PC-9 (cell line): ENCODE measurements around the gene PCDH12. TPM values are rescaled to one million over a fixed set of nuclear protein-coding genes. Genes with fewer than 3 reads are reported as not detected.

Experiments
- BruUV-seq: library from RNA; stranded (reverse); fragments of 400-500 nt; replicated peaks from 2 replicates; lab custom pipeline; 2021; lab: Mats Ljungman, UMichigan
- CTCF ChIA-PET: fragments of 300-600 bp; sonication (Branson Sonifier 250); formaldehyde crosslinking; loops from one replicate; lab custom pipeline; 2022; ENCODE audit warnings: antibody characterized with exemption; lab: Charles Lee
- POLR2A ChIA-PET: fragments of 300-600 bp; sonication (Branson Sonifier 250); formaldehyde crosslinking; loops from one replicate; lab custom pipeline; 2022; ENCODE audit warnings: antibody characterized with exemption; ENCODE audit not compliant: unreplicated experiment; lab: Charles Lee
- DNase-seq, 2 experiments: peaks; one replicate each; pipeline versions ENCODE4 v3.0.0 to v3.0.0-alpha.2; 2015 to 2022; ENCODE audit warnings: mixed read lengths in 1 of 2
- H2AFZ ChIP-seq: fragments of 200-600 bp; sonication (generic); 2 replicates; pipeline ENCODE4 v1.8.1; 2017; ENCODE audit warnings: antibody characterized with exemption
- H3F3A ChIP-seq: fragments of 200-600 bp; sonication (generic); 2 replicates; pipeline ENCODE4 v1.8.1; 2017; ENCODE audit warnings: antibody characterized with exemption, mild to moderate bottlenecking, low read depth; ENCODE audit not compliant: insufficient read depth
- H3K27ac ChIP-seq: fragments of 200-600 bp; sonication (generic); 2 replicates; pipeline ENCODE4 v1.6.1; 2016; ENCODE audit warnings: mixed run types
- H3K27me3 ChIP-seq: fragments of 200-600 bp; sonication (generic); 2 replicates; pipeline ENCODE4 v1.6.1; 2016; ENCODE audit warnings: low read depth, mixed run types; ENCODE audit not compliant: insufficient read depth
- H3K36me3 ChIP-seq: fragments of 200-600 bp; sonication (generic); 2 replicates; pipeline ENCODE4 v1.6.1; 2016; ENCODE audit warnings: low read depth, mixed run types
- H3K4me1 ChIP-seq: fragments of 200-600 bp; sonication (generic); replicated peaks from 2 replicates; pipeline ENCODE4 v1.6.1; 2016; ENCODE audit warnings: mixed run types; ENCODE audit not compliant: insufficient read depth
- H3K4me2 ChIP-seq: fragments of 200-600 bp; sonication (generic); 2 replicates; pipeline ENCODE4 v1.6.1; 2017; ENCODE audit warnings: mixed run types
- H3K4me3 ChIP-seq: fragments of 200-600 bp; sonication (generic); 2 replicates; pipeline ENCODE4 v1.6.1; 2016; ENCODE audit warnings: mixed run types
- H3K79me2 ChIP-seq: fragments of 200-600 bp; sonication (generic); 2 replicates; pipeline ENCODE4 v1.6.1; 2017; ENCODE audit warnings: low read depth, mixed run types
- H3K9me2 ChIP-seq: fragments of 200-600 bp; sonication (generic); 2 replicates; pipeline ENCODE4 v1.8.1; 2017; ENCODE audit warnings: mild to moderate bottlenecking; ENCODE audit not compliant: insufficient read depth
- H3K9me3 ChIP-seq: fragments of 200-600 bp; sonication (generic); 2 replicates; pipeline ENCODE4 v1.8.1; 2016; ENCODE audit warnings: low read depth; ENCODE audit not compliant: insufficient read depth
- H4K20me1 ChIP-seq: fragments of 200-600 bp; sonication (generic); 2 replicates; pipeline ENCODE4 v1.8.1; 2017; ENCODE audit not compliant: insufficient read depth
- EZH2 ChIP-seq: fragments of 200-600 bp; sonication (generic); IDR thresholded peaks from 2 replicates; pipeline ENCODE4 v1.8.0; 2017; ENCODE audit warnings: antibody characterized with exemption, low read depth
- intact Hi-C: fragments of 100-400 bp; cut with micrococcal nuclease; formaldehyde crosslinking; loops from one replicate; pipeline ENCODE4 v1.10.0; 2022; ENCODE audit not compliant: unreplicated experiment
- total RNA-seq: library from RNA; stranded (reverse); gene quantifications from 2 replicates; pipeline ENCODE4 v1.2.3, GENCODE V29; 2021
- TF ChIP-seq, protein P1 (sequence below): fragments of 200-600 bp; sonication (generic); conservative IDR thresholded peaks from 2 replicates; pipeline ENCODE4 v1.6.1; 2017; ENCODE audit warnings: mixed run types, antibody characterized with exemption, mild to moderate bottlenecking, moderate library complexity

The PCDH12 gene
- total RNA-seq, 1 experiment from 2014 or later: not detected

DNA sequence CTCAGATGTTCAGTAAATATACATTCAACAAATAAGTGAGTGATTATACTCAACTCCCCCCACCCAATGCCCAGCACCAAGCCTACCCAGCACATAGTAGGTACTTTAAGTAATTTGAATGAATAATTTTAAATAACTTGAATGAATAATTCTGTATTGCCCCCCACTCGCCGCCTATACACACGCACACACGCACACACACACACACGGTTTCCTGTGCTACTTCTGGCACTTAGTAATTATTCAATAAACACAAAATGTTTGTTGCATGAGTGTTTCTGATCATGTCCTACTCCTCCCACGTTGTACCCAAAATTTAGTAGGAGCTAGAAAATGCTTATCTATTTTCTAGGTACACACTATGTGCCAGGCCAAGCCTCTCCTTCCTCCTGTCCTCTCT is 16.2 kb downstream of the PCDH12 start:
- no TSS peak for BruUV-seq
- ChIA-PET CTCF (no interaction called here), POLR2A (no interaction called here)
- Histone ChIP-seq H3K36me3 (0 out of 2 replicates have a peak, but pooled peaks cover 3% of the 10 kb centered on the region), H3K79me2 (no peaks in the 10 kb centered on the region), H3K4me1 (no peaks in the 10 kb centered on the region), H2AFZ (no peak overlapping the region), H3K27ac (no peak overlapping the region), H3K9me3 (no peaks in the 10 kb centered on the region), H3K27me3 (no peaks in the 10 kb centered on the region), H3K4me2 (no peak overlapping the region), H4K20me1 (no peaks in the 10 kb centered on the region), H3K9me2 (no peaks in the 10 kb centered on the region), H3K4me3 (no peak overlapping the region), H3F3A (no peaks in the 10 kb centered on the region)
- intact Hi-C loops: no loop called here
- DNase-seq: no peak
- TF ChIP-seq, protein P1, sequence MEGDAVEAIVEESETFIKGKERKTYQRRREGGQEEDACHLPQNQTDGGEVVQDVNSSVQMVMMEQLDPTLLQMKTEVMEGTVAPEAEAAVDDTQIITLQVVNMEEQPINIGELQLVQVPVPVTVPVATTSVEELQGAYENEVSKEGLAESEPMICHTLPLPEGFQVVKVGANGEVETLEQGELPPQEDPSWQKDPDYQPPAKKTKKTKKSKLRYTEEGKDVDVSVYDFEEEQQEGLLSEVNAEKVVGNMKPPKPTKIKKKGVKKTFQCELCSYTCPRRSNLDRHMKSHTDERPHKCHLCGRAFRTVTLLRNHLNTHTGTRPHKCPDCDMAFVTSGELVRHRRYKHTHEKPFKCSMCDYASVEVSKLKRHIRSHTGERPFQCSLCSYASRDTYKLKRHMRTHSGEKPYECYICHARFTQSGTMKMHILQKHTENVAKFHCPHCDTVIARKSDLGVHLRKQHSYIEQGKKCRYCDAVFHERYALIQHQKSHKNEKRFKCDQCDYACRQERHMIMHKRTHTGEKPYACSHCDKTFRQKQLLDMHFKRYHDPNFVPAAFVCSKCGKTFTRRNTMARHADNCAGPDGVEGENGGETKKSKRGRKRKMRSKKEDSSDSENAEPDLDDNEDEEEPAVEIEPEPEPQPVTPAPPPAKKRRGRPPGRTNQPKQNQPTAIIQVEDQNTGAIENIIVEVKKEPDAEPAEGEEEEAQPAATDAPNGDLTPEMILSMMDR: no peak
- TF ChIP-seq EZH2: no peak

DNA sequence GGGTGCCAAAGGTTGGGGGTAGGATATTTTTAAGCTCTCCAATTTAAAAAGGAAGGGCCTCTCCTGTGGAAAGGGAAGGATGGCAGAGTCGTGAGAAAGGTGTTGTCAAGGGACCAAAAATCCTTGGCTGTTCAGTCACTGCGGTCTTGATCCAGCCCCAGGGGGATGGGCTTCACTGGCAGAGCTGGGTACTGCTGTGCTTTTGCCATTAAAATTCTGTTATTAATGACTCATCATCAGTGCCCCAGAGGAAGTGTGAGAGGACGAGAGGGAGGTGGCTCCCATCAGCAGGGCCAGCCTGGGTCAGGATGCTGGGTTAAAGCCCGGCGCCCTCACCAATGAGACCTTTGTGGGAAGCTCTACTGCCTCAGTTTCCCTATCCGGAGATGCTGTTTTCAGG is 16.7 kb downstream of the PCDH12 start:
- H3K36me3 ChIP-seq: 0 out of 2 replicates have a peak, but pooled peaks cover 3% of the 10 kb centered on the region
- intact Hi-C loops: no loop called here
- no peaks in the 10 kb centered on the region for H3K27me3 ChIP-seq
- no TSS peak for BruUV-seq
- no peak for DNase-seq
- no peaks in the 10 kb centered on the region for H3K4me1 ChIP-seq
- H3K4me2 ChIP-seq: no peak overlapping the region
- no peak overlapping the region for H2AFZ ChIP-seq
- no peaks in the 10 kb centered on the region for H4K20me1 ChIP-seq
- no peak overlapping the region for H3K27ac ChIP-seq
- H3K79me2 ChIP-seq: no peaks in the 10 kb centered on the region
- TF ChIP-seq, protein P1: no peak
- no peak for TF ChIP-seq EZH2
- no peak overlapping the region for H3K4me3 ChIP-seq
- no peaks in the 10 kb centered on the region for H3K9me3 ChIP-seq
- ChIA-PET CTCF (interaction anchor here (0.5 to 1.0 kb wide), 2 partner anchors 16 to 17 kb away, joined by 3 to 4 read pairs; partner anchors contain the start of gene PCDH12), POLR2A (interaction anchor here (0.6 kb wide), 1 partner anchor 349 kb away, joined by 4 read pairs; no protein-coding TSS in a partner anchor)
- H3F3A ChIP-seq: no peaks in the 10 kb centered on the region
- no peaks in the 10 kb centered on the region for H3K9me2 ChIP-seq

DNA sequence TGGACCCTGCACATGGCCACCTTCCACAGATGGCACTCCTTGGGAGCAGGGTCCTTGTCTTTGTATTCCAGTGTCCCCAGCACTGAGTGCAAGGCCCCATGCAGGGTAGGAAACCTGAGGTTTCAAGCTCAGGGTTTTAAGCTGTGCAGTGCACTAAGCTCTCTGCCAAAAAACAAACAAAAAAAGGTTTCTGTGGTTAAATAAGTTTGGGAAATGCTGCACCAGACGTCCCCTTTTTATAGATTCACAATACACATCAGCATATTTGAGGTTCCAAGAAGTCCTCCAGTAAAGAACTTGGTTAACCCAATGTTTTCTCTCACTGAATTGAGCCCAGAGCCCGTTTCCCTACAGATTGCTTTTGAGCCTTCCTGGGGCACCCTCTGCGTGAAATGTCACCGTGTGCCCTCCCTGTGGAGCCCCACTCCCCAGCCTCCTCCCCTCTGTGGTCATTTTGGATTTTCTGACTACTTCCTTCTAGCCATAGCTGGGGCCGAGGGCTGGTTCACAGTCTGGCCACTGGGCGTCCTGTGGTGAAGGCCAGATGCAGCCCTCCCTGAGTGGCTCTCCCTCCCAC is 17.2 kb downstream of the PCDH12 start:
- ChIA-PET CTCF (interaction anchor here (0.5 to 1.0 kb wide), 3 partner anchors 16 to 253 kb away, joined by 3 to 4 read pairs (median 3); partner anchors contain the start of gene PCDH12), POLR2A (interaction anchor here (0.6 kb wide), 1 partner anchor 349 kb away, joined by 4 read pairs; no protein-coding TSS in a partner anchor)
- no peak overlapping the region for H2AFZ ChIP-seq
- H3K36me3 ChIP-seq: 0 out of 2 replicates have a peak, but pooled peaks cover 3% of the 10 kb centered on the region
- no peak overlapping the region for H3K27ac ChIP-seq
- H3K4me3 ChIP-seq: no peak overlapping the region
- no TSS peak for BruUV-seq
- H3K4me2 ChIP-seq: no peak overlapping the region
- intact Hi-C loops: no loop called here
- DNase-seq: no peak
- H3F3A ChIP-seq: no peaks in the 10 kb centered on the region
- TF ChIP-seq EZH2: no peak
- TF ChIP-seq, protein P1: no peak
- H4K20me1 ChIP-seq: no peaks in the 10 kb centered on the region
- no peaks in the 10 kb centered on the region for H3K4me1 ChIP-seq
- H3K9me2 ChIP-seq: no peaks in the 10 kb centered on the region
- H3K9me3 ChIP-seq: no peaks in the 10 kb centered on the region
- H3K79me2 ChIP-seq: no peaks in the 10 kb centered on the region
- H3K27me3 ChIP-seq: no peaks in the 10 kb centered on the region
